Transverse colon (tissue), 4 donors: ENCODE data around the gene PLCB1. TPM values are rescaled to one million over a fixed set of nuclear protein-coding genes. Genes with fewer than 3 reads are reported as not detected.

Source experiments
- DNase-seq: peaks from one replicate; pipeline ENCODE4 v3.0.0-alpha.2; 2019
- H3K27ac ChIP-seq, 4 donors: fragments of 200-600 bp; sonication (generic); 2 replicates each; pipeline ENCODE4 v1.5.1; 2016 to 2018; ENCODE audit warnings: inconsistent platforms in 4 of 4
- H3K27me3 ChIP-seq: fragments of 200-600 bp; sonication (generic); 2 replicates; pipeline ENCODE4 v1.5.1; 2017; ENCODE audit warnings: inconsistent platforms
- H3K36me3 ChIP-seq, 4 donors: fragments of 200-600 bp; sonication (generic); 2 replicates each; pipeline ENCODE4 v1.5.1; 2017 to 2019; ENCODE audit warnings: inconsistent platforms in 4 of 4
- H3K4me1 ChIP-seq, 4 donors: fragments of 200-600 bp; sonication (generic); 2 replicates each; pipeline ENCODE4 v1.5.1; 2017 to 2020; ENCODE audit warnings: inconsistent platforms in 4 of 4
- H3K4me3 ChIP-seq, 4 donors: fragments of 200-600 bp; sonication (generic); 1 replicate in 1 of 4; 2 replicates in 3 of 4; pipeline versions ENCODE4 v1.5.1 to v1.6.1; 2017 to 2019; ENCODE audit warnings: inconsistent platforms in 4 of 4
- H3K9me3 ChIP-seq, 2 donors: fragments of 200-600 bp; sonication (generic); 2 replicates each; pipeline ENCODE4 v1.5.1; 2017 to 2019; ENCODE audit warnings: inconsistent platforms in 2 of 2
- CTCF ChIP-seq, 5 experiments: fragments of 200-600 bp in 3 of 5; fragments of 450-650 bp in 2 of 5; sonication (generic) in 3 of 5; IDR thresholded peaks; 1 replicate in 2 of 5; 2 replicates in 3 of 5; pipeline ENCODE4 v1.5.1; 2016 to 2017; ENCODE audit warnings: antibody characterized with exemption in 5 of 5, inconsistent platforms in 3 of 5, mild to moderate bottlenecking in 2 of 5, moderate library complexity in 1 of 5
- EP300 ChIP-seq: sonication (generic); formaldehyde crosslinking; IDR thresholded peaks from one replicate; pipeline ENCODE4 v1.6.1; 2017; ENCODE audit warnings: antibody characterized with exemption, low read depth
- POLR2A ChIP-seq: fragments of 450-650 bp; IDR thresholded peaks from one replicate; pipeline ENCODE4 v1.6.1; 2016; ENCODE audit warnings: antibody characterized with exemption, mild to moderate bottlenecking, moderate library complexity
- POLR2AphosphoS5 ChIP-seq, 3 donors: sonication (generic); formaldehyde crosslinking; IDR thresholded peaks; one replicate each; pipeline ENCODE4 v1.6.1; 2016; ENCODE audit warnings: antibody characterized with exemption in 3 of 3
- WGBS, 2 donors: methylation state at CpG; one replicate each; pipeline ENCODE4 v1.1.5; 2018; ENCODE audit warnings: low coverage in 1 of 2; 5-methylcytosine and 5-hydroxymethylcytosine counted together
- in situ Hi-C, 4 donors: fragments of 200-750 bp; cut with MboI; loops; one replicate each; pipeline versions ENCODE4 v1.15.0 to v1.15.1; 2017; ENCODE audit warnings: low sequenced_read_pairs in 3 of 4, low pct_ligation_motif_present in 1 of 4, low pct_unique_long_range_greater_than_20kb in 1 of 4
- intact Hi-C: fragments of 100-400 bp; cut with DNase I; formaldehyde crosslinking; loops from one replicate; pipeline ENCODE4 v1.15.1; 2023; ENCODE audit warnings: low total_unique reads
- total RNA-seq, 4 donors: library from RNA; depleted of rRNA; stranded (reverse); fragments of >200 nt; gene quantifications; one replicate each; pipeline ENCODE4 v1.1.0, GENCODE V29; 2016

PLCB1 gene
- total RNA-seq, 4 donors from 2014 or later: 13.1 to 18.6 (median 15.8) TPM

- no peaks in the 10 kb centered on the region for H3K27me3 ChIP-seq
- DNase-seq: no peak
- WGBS, 2 donors: 83 to 94% methylated on average over 1 of the region's 1 CpG
- H3K36me3 ChIP-seq: no peaks in the 10 kb centered on the region
- in situ Hi-C loops (no loop called here), intact Hi-C loops (no loop called here)
- peaks cover 0 to 6% (median 3%) of the 10 kb centered on the region in 4 donors for H3K4me1 ChIP-seq
- H3K27ac ChIP-seq: no peak overlapping the region
- H3K4me3 ChIP-seq: no peak overlapping the region
- TF ChIP-seq POLR2AphosphoS5 (IDR thresholded peaks at IDR 0.05) (no peak), CTCF (IDR thresholded peaks at IDR 0.05) (no peak), POLR2A (no peak), EP300 (no peak)
- H3K9me3 ChIP-seq: no peaks in the 10 kb centered on the region
Measured at GRCh38 chr20:8229090-8229489, 97.0 kb downstream of the PLCB1 start.

- Histone ChIP-seq H3K4me3 (no peak overlapping the region), H3K9me3 (no peaks in the 10 kb centered on the region), H3K4me1 (peaks cover 0 to 10% (median 5%) of the 10 kb centered on the region in 4 donors), H3K36me3 (no peaks in the 10 kb centered on the region), H3K27ac (no peak overlapping the region), H3K27me3 (no peaks in the 10 kb centered on the region)
- in situ Hi-C loops: no loop called here
- intact Hi-C loops: no loop called here
- no peak for TF ChIP-seq POLR2A
- no peak for TF ChIP-seq POLR2AphosphoS5 (IDR thresholded peaks at IDR 0.05)
- TF ChIP-seq CTCF (IDR thresholded peaks at IDR 0.05): no peak
- no peak for TF ChIP-seq EP300
- DNase-seq: no peak
Measured at GRCh38 chr20:8231038-8231437, 99.0 kb downstream of the PLCB1 start.

- WGBS, 2 donors: 75 to 76% methylated on average over 3 of the region's 3 CpGs
- no peak overlapping the region for H3K4me3 ChIP-seq
- no peaks in the 10 kb centered on the region for H3K36me3 ChIP-seq
- no peak for TF ChIP-seq POLR2A
- no peak for TF ChIP-seq CTCF (IDR thresholded peaks at IDR 0.05)
- TF ChIP-seq EP300: no peak
- TF ChIP-seq POLR2AphosphoS5 (IDR thresholded peaks at IDR 0.05): no peak
- peak overlapping the region in 2 of 4 donors; percentile 9 to 20 for H3K27ac ChIP-seq
- intact Hi-C loops (no loop called here), in situ Hi-C loops (no loop called here)
- H3K27me3 ChIP-seq: no peaks in the 10 kb centered on the region
- peaks cover 0 to 10% (median 5%) of the 10 kb centered on the region in 4 donors for H3K4me1 ChIP-seq
- no peak for DNase-seq
- H3K9me3 ChIP-seq: no peaks in the 10 kb centered on the region
Measured at GRCh38 chr20:8232332-8232731, 100.3 kb downstream of the PLCB1 start.

- intact Hi-C loops (no loop called here), in situ Hi-C loops (no loop called here)
- Histone ChIP-seq H3K27ac (no peak overlapping the region), H3K9me3 (no peaks in the 10 kb centered on the region), H3K4me3 (no peak overlapping the region), H3K27me3 (no peaks in the 10 kb centered on the region), H3K36me3 (no peaks in the 10 kb centered on the region), H3K4me1 (peaks cover 0 to 10% (median 3%) of the 10 kb centered on the region in 4 donors)
- TF ChIP-seq CTCF (IDR thresholded peaks at IDR 0.05): no peak
- no peak for TF ChIP-seq POLR2A
- TF ChIP-seq EP300: no peak
- TF ChIP-seq POLR2AphosphoS5 (IDR thresholded peaks at IDR 0.05): no peak
- no peak for DNase-seq
- WGBS, 2 donors: 62 to 71% methylated on average over 2 of the region's 2 CpGs
Measured at GRCh38 chr20:8234580-8234979, 102.5 kb downstream of the PLCB1 start.
